Heart left ventricle (tissue), 13 donors: ENCODE data around the gene ALPK3.

Experiments
- POLR2A ChIP-seq, 2 donors: fragments of 450-650 bp; IDR thresholded peaks; one replicate each; pipeline ENCODE4 v1.6.1; 2017; ENCODE audit warnings: antibody characterized with exemption in 2 of 2, mild to moderate bottlenecking in 2 of 2, moderate library complexity in 2 of 2
- TF ChIP-seq, protein P1 (sequence below), 12 donors: fragments of 200-600 bp; sonication (generic) in 4 of 12; IDR thresholded peaks; one replicate each; pipeline versions ENCODE4 v1.5.0 to v1.8.0; 2018 to 2022; ENCODE audit warnings: antibody characterized with exemption in 12 of 12, mild to moderate bottlenecking in 5 of 12
- donor health status: ischemic (EF 13 %, LVEDD 7.1; RV severe dilation, severe dysfunction).
- donor health status: DM: no; HTN: yes; CAD: no.
- donor health status: DM: no; HTN: no; CAD: no.
- donor health status: ischemic (EF 25% LVEDD 6.9; RV normal size, moderate dysfunction).
- donor health status: ischemic (EF 25% LVEDD 5.7; RV mildly dilated, moderate dysfunction).
- donor health status: ischemic (EF 35%, LVEDD 5.7; RV mildly dilated, moderate dysfunction).
- donor health status: nonischemic (EF 11% LVEDD 7.7; RV severe dilation, severe dysfunction).
- donor health status: DM: yes; HTN: yes; CAD: no.
- donor health status: PGD.
- donor health status: ischemic (EF 29% LVEDD 5.4; RV normal size, mild dysfunction).
- donor health status: nonischemic (EF 23%, LVEDD 6.1; RV moderate dilation, normal function).

- TF ChIP-seq, protein P1, sequence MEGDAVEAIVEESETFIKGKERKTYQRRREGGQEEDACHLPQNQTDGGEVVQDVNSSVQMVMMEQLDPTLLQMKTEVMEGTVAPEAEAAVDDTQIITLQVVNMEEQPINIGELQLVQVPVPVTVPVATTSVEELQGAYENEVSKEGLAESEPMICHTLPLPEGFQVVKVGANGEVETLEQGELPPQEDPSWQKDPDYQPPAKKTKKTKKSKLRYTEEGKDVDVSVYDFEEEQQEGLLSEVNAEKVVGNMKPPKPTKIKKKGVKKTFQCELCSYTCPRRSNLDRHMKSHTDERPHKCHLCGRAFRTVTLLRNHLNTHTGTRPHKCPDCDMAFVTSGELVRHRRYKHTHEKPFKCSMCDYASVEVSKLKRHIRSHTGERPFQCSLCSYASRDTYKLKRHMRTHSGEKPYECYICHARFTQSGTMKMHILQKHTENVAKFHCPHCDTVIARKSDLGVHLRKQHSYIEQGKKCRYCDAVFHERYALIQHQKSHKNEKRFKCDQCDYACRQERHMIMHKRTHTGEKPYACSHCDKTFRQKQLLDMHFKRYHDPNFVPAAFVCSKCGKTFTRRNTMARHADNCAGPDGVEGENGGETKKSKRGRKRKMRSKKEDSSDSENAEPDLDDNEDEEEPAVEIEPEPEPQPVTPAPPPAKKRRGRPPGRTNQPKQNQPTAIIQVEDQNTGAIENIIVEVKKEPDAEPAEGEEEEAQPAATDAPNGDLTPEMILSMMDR (IDR thresholded peaks at IDR 0.05): no peak
- TF ChIP-seq POLR2A (IDR thresholded peaks at IDR 0.05): peak in 1 of 2 donors; percentile 51
These were observed 18.6 kb downstream of the ALPK3 start for GRCh38 chr15:84835661-84836337.
